ENCODE measurements around the gene IGF2R. TPM values are rescaled to one million over a fixed set of nuclear protein-coding genes. Genes with fewer than 3 reads are reported as not detected.

IGF2R gene
- total RNA-seq, 1 experiment from 2014 or later = 127 TPM

DNA sequence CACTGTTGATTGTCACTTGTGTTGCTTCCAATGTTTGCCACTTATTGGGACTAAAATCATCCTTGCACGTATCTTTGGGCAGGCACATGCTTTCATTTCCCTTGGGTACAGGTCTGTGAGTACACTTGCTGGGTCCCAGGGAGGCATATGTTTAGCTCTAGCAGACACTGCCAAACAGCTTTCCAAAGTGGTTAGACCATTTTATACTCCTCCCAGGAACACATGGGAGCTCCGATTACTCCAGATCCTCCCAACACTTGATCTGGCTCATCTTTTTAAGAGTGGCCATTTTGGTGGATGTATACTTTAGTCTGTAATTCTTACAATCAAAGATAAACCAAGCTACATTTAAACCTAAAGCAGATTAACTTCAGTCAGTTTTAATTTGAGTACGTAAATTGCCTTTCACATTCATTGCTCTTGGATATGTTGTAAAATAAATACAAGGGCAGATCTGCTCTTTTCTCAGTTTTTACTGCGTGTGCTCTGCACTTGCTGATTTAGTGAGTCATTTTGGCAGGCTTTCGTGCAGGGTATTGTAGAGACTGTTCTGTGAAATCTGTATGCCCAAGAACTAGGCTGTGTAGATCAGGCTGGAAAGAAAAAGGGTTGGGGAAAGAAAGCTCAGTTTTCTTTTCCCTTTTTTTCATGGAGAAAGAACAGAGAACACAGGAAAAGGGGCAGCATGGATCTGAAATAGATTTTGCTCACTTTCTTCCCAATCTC is 172.3 kb downstream of the IGF2R start:
- H3K27ac Mint-ChIP-seq (ENCODE audit: unreplicated experiment) = no peak overlapping the region
- CTCF ChIA-PET = no interaction called here

DNA sequence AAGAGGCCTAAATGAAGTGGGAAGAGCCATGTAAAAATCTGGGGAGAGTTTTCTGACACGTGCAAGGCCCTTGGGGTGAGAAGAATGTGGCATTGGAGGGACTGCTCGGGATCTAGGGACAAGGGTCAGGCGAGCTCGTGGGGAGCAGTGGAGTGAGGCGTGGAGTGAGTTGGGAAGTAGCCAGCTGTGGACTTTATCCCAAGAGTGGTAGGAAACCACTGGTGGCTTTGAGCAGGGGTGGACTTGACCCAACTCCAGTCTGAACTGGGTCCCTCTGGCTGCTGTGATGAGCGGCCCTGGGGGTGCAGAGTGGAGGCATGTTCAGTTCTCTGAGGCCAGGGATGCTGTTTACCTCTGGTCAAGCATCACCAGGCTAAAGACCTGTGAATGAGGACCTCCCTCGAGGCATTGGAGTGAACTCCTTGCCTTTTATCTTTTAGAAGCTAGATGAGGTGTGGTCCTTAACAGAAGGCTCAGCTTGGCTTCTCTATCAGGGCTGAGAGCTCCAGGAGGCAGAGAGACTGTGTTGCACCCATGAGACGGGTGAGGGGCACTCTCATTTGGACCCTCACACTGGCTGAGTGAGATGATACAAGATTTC is 173.3 kb downstream of the IGF2R start:
- CTCF ChIA-PET = no interaction called here
- Mint-ChIP-seq H3K27ac (ENCODE audit: unreplicated experiment) (no peak overlapping the region), H3K9me3 (ENCODE audit: low read depth, unreplicated experiment) (no peaks in the 10 kb centered on the region), H3K4me1 (ENCODE audit: low read depth, unreplicated experiment) (peaks cover 24% of the 10 kb centered on the region), H3K27me3 (ENCODE audit: unreplicated experiment) (no peaks in the 10 kb centered on the region), H3K4me3 (ENCODE audit: low read depth, unreplicated experiment) (no peak overlapping the region), H3K36me3 (ENCODE audit: insufficient read depth, unreplicated experiment) (peaks cover 10% of the 10 kb centered on the region)
- no peak for DNase-seq
- no TSS peak for BruUV-seq (replicated peaks)
- no peak for TF ChIP-seq CTCF (IDR thresholded peaks at IDR 0.05; ENCODE audit: unreplicated experiment)
- intact Hi-C loops (cut with micrococcal nuclease; ENCODE audit: unreplicated experiment) = no loop called here

More for the DNA sequence above, 172.3 kb downstream of the IGF2R start:
- H3K4me3 Mint-ChIP-seq (ENCODE audit: low read depth, unreplicated experiment) = no peak overlapping the region
- H3K4me1 Mint-ChIP-seq (ENCODE audit: low read depth, unreplicated experiment) = peaks cover 24% of the 10 kb centered on the region
- TF ChIP-seq CTCF (IDR thresholded peaks at IDR 0.05; ENCODE audit: unreplicated experiment) = no peak
- no TSS peak for BruUV-seq (replicated peaks)
- intact Hi-C loops (cut with micrococcal nuclease; ENCODE audit: unreplicated experiment) = no loop called here
- H3K27me3 Mint-ChIP-seq (ENCODE audit: unreplicated experiment) = no peaks in the 10 kb centered on the region
- H3K36me3 Mint-ChIP-seq (ENCODE audit: insufficient read depth, unreplicated experiment) = peaks cover 10% of the 10 kb centered on the region
- H3K9me3 Mint-ChIP-seq (ENCODE audit: low read depth, unreplicated experiment) = no peaks in the 10 kb centered on the region
- DNase-seq = no peak

DNA sequence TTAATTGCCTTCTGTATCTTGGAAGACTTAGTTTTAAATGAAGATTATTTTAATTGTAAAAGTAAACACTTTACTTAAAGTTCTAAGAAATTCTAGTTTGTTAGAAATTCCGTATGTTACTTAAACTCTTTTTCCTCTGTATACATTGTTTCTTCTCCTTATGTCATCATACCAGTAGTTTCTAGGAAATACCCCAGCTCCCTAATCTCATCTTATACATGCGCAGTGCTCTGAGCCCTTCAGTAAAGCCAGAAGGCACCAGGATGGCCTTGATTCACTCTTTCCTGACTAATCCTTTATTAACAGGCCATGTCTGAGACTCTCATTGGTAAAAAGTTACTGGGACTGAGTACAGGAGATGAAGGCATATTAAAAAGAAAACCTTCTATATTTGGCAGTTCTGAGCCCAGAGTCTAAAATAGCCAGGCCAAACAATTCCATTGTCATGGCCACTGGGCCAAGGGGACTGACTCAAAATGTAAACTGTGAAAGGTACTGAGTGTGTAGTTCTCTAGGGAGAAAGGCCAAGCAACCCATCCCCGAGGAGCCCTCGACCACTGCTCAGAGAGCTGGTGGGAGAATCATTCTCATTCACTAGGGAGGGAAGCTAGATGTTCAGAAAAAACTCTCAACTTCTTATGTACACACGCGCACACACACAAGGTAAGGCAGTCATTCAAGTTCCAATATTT is 177.7 kb downstream of the IGF2R start:
- DNase-seq = no peak

GRCh38 chr6:160147146-160147536 is 178.3 kb downstream of the IGF2R start:
- Mint-ChIP-seq H3K4me3 (ENCODE audit: low read depth, unreplicated experiment) (no peak overlapping the region), H3K36me3 (ENCODE audit: insufficient read depth, unreplicated experiment) (peaks cover 5% of the 10 kb centered on the region), H3K9me3 (ENCODE audit: low read depth, unreplicated experiment) (no peaks in the 10 kb centered on the region), H3K27ac (ENCODE audit: unreplicated experiment) (no peak overlapping the region), H3K27me3 (ENCODE audit: unreplicated experiment) (no peaks in the 10 kb centered on the region), H3K4me1 (ENCODE audit: low read depth, unreplicated experiment) (no peaks in the 10 kb centered on the region)
- intact Hi-C loops (cut with micrococcal nuclease; ENCODE audit: unreplicated experiment) = no loop called here
- CTCF ChIA-PET = interaction anchor here (1.3 kb wide), 1 partner anchor 9 kb away, joined by 4 read pairs; no protein-coding TSS in a partner anchor
- no TSS peak for BruUV-seq (replicated peaks)
- no peak for DNase-seq
- TF ChIP-seq CTCF (IDR thresholded peaks at IDR 0.05; ENCODE audit: unreplicated experiment) = no peak

More for the DNA sequence above, 177.7 kb downstream of the IGF2R start:
- H3K36me3 Mint-ChIP-seq (ENCODE audit: insufficient read depth, unreplicated experiment) = peaks cover 5% of the 10 kb centered on the region
- no peaks in the 10 kb centered on the region for H3K27me3 Mint-ChIP-seq (ENCODE audit: unreplicated experiment)
- no peak overlapping the region for H3K27ac Mint-ChIP-seq (ENCODE audit: unreplicated experiment)
- TF ChIP-seq CTCF (IDR thresholded peaks at IDR 0.05; ENCODE audit: unreplicated experiment) = no peak
- no peak overlapping the region for H3K4me3 Mint-ChIP-seq (ENCODE audit: low read depth, unreplicated experiment)
- H3K9me3 Mint-ChIP-seq (ENCODE audit: low read depth, unreplicated experiment) = no peaks in the 10 kb centered on the region
- no TSS peak for BruUV-seq (replicated peaks)
- intact Hi-C loops (cut with micrococcal nuclease; ENCODE audit: unreplicated experiment) = no loop called here
- CTCF ChIA-PET = interaction anchor here (0.7 to 1.3 kb wide), 2 partner anchors 8 to 74 kb away, joined by 3 to 4 read pairs; no protein-coding TSS in a partner anchor
- H3K4me1 Mint-ChIP-seq (ENCODE audit: low read depth, unreplicated experiment) = no peaks in the 10 kb centered on the region

All from Calu3 (cell line).